ENCODE results near the gene PHLPP1. TPM values are rescaled to one million over a fixed set of nuclear protein-coding genes. Genes with fewer than 3 reads are reported as not detected.
A peak's percentile ranks its signal among the peaks of the same experiment; 100 is the strongest.
"Not testable (repeated sequence)": the region's sequence is repeated elsewhere in the genome, so short reads cannot be mapped to it uniquely, and the experiment has no call there.

PHLPP1 gene
- total RNA-seq, result 18.6 TPM

DNA sequence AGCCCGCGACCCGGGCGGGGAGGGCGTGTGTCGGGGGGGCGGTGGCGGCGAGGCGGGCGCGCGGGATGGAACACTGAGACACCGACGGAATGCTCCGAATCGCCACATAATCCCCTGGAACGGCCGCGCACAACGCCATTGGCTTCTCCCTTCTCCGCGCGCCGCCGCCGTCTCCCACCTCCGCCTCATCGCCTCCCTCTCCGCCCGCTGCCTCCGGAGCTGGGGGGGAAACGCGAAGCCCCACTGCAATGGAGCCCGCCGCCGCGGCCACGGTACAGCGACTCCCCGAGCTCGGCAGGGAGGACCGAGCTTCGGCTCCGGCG, at the start of gene PHLPP1:
Gene PHLPP1 (plus strand): TSS at position 106 of the 323 bp plus-strand sequence. CDS start 143 bp downstream, at position 249.
- DNase-seq (ENCODE audit: low spot score) (no peak), ATAC-seq (no peak)

DNA sequence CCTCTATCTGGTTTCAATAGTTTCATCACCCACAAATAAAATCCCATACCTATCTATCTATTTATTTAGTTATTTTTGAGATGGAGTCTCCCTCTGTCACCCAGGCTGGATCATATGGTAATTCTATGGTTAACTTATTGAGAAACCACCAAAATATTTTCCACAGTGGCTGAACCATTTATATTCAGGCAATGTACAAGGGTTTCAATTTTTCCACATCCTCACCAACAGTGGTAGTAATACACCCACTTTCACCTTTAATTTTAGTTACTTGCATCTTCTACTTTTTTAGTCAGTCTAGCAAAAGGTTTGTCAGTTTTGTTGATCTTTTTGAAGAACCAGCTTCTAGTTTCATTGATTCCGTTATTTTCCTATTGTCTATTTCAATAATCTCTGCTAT, 46.1 kb upstream of the PHLPP1 start:
- DNase-seq (ENCODE audit: low spot score) (no peak), ATAC-seq (no peak)

- ATAC-seq (no peak), DNase-seq (ENCODE audit: low spot score) (no peak)
Measured at GRCh38 chr18:62670573-62670972, 44.8 kb upstream of the PHLPP1 start.

GRCh38 chr18:62672600-62672999, 42.7 kb upstream of the PHLPP1 start:
- no peak for DNase-seq (ENCODE audit: low spot score)
- ATAC-seq, result no peak

- DNase-seq (ENCODE audit: low spot score) (no peak), ATAC-seq (no peak)
Measured at GRCh38 chr18:62678847-62679485, 36.4 kb upstream of the PHLPP1 start.

DNA sequence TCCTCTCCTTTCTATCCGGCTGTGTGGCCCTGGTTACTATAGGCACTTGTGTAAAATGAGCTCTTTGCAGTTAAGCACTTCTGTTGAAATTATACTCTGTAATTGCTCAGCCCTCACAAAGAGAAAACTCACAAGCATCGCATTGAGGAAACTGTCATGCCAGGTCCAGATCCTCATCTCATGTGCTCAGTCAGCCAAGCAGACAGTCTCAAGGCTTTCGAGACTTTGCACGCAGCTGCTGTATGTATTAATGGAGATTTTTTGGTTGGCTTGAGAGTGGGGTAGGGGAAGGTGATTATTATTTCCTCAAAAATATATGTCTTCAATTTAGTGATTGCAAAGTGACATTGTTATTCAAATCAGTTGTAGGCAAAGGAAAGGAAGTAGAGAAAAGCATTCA, 33.0 kb upstream of the PHLPP1 start:
- DNase-seq (ENCODE audit: low spot score), result no peak
- ATAC-seq, result no peak

DNA sequence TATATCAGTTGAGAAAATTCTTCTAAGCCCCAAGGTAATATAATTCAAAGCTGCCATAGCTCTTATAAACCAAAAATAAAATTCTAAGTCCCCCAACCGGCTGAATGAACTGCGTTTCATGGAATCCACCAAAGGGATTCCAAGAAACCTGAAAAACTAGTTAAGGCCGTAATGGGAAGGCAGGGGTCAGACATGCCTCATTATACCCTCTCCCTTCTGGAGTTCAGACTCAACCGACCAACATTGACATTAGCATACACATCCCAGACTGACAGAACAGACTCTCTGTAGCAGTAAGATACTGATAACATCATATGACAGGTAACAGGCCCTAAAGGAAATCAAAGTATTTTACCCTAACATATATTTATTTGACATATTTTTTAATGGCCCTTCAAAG, 31.4 kb upstream of the PHLPP1 start:
- DNase-seq (ENCODE audit: low spot score) (no peak), ATAC-seq (no peak)

- ATAC-seq, result no peak
Measured at GRCh38 chr18:62688743-62689317, 26.5 kb upstream of the PHLPP1 start.

DNA sequence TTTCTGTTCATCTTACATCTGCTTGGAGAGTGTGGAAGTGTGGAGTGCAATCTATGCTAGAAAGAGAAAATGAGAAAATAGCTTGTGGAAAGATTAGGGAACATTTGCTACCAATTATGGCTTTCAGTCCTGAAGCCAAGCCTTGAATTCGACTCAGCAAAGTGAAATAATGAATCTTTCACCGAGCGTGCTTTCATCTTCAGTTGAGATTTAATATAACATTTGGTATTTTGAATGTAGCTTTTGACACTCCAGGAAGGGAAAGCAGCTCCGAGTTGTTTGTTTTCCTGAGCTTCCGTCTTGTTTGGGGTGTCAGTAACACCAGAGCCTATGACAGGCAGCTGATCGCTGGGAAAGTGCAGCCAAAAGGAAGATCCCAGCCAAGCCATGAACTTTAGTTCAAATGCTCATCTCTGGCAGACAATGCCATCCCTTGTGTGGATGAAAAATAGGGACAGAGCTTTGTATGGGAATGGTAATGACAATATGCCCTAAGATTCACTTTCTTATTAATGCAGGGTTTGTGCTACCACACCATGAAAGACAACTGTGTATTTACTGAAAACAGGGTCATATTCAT, 25.0 kb upstream of the PHLPP1 start:
- DNase-seq (ENCODE audit: low spot score), result no peak
- ATAC-seq, result no peak

More at GRCh38 chr18:62688743-62689317, 26.5 kb upstream of the PHLPP1 start:
- DNase-seq (ENCODE audit: low spot score), result no peak

DNA sequence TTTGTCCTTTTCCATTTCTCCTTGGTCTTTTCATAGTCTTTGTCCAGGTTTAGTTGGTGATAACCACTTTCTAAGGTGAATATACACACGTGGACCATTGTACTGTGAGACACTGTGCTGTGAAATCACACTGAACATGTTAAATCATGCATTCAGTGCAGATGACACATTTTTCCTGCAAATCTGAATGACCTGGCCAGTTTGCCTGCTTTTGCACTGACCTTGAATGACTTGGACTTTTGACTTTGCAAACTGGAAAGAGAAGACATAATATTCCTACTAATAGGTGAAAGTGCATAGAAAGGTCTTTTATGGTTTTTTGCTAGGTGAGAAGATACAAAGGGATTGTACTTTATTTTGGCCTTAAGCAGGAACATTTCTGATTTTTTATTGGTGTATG, 21.7 kb upstream of the PHLPP1 start:
- no peak for DNase-seq (ENCODE audit: low spot score)
- ATAC-seq, result peak; percentile 82

- DNase-seq (ENCODE audit: low spot score) (no peak), ATAC-seq (peak; percentile 75)
Measured at GRCh38 chr18:62697636-62698035, 17.7 kb upstream of the PHLPP1 start.

GRCh38 chr18:62702259-62702658, 13.1 kb upstream of the PHLPP1 start:
- no peak for ATAC-seq
- DNase-seq (ENCODE audit: low spot score), result no peak

GRCh38 chr18:62706879-62707278, 8.5 kb upstream of the PHLPP1 start:
- not testable (repeated sequence) for ATAC-seq; DNase-seq (ENCODE audit: low spot score)

DNA sequence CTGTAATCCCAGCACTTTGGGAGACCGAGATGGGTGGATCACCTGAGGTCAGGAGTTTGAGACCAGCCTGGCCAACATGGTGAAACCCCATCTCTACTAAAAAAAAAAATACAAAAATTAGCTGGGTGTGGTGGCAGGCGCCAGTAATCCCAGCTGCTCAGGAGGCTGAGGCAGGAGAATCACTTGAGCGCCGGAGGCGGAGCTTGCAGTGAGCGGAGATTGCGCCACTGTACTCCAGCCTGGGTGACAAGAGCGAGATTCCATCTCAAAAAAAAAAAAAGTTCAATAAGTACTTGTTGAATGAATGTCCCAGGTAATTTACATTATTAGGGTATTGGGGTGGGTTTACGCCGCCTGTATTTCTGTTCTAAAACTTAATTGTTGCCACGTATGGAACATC, 5.4 kb upstream of the PHLPP1 start:
- DNase-seq (ENCODE audit: low spot score); ATAC-seq: not testable (repeated sequence)

DNA sequence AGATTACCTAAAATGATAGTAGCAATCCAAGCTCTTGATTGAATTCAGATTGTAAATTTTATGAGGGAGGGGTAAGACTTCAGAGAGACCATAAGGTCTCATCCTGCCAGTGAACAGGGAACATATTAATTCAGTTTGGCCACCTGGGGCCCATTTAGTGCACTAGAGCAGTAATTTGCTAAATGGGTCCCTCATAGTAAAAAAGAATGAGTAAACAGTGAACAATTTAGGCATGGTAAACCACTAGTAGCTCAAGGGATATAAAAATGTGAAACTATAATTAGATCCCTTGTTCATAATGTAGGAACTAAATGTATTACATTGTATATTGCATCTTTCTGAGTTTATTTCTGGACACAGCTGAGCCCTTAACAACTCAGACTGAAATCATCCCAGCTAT, 4.9 kb upstream of the PHLPP1 start:
- no peak for ATAC-seq
- no peak for DNase-seq (ENCODE audit: low spot score)

DNA sequence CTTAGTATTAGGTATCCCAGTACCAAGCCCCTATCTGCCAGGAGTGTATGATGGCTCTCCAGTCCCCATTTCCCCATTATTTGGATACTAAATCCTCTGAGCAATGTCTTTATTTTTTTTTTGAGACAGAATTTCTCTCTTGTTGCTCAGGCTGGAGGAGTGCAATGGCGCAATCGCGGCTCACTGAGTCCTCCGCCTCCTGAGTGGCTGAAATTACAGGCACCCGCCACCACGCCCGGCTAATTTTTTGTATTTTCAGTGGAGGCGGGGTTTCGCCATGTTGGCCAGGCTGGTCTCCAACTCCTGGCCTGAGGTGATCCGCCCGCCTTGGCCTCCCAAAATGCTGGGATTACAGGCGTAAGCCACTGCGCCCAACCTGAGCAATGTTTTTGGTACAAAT, 3.6 kb upstream of the PHLPP1 start:
- DNase-seq (ENCODE audit: low spot score) (no peak), ATAC-seq (no peak)

DNA sequence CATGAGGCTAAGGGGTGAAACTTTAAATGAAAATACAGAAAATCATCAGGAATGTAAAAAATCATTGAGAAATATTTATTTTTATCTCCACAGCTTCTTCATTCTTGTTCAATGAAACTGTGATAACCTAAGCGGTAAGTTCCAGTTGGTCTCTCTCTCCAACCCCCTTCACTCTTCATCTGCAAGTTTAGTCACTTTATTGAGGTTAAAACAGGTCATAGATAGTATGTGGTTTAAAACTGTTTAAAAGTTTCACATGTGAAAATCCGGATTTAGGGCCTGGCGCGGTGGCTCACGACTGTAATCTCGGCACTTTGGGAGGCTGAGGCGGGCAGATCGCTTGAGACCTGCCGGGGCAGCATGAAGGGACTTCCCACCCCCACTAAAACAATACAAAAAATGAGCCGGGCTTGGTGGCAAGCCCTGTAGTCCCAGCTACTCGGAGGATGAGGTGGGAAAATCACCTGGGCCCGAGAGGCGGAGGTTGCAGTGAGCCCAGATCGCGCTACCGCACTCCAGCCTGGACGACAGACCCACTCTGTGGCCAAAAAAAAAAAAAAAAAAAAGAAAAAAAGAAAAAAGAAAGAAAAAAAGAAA, 1.6 kb upstream of the PHLPP1 start:
- no peak for DNase-seq (ENCODE audit: low spot score)
- no peak for ATAC-seq

DNA sequence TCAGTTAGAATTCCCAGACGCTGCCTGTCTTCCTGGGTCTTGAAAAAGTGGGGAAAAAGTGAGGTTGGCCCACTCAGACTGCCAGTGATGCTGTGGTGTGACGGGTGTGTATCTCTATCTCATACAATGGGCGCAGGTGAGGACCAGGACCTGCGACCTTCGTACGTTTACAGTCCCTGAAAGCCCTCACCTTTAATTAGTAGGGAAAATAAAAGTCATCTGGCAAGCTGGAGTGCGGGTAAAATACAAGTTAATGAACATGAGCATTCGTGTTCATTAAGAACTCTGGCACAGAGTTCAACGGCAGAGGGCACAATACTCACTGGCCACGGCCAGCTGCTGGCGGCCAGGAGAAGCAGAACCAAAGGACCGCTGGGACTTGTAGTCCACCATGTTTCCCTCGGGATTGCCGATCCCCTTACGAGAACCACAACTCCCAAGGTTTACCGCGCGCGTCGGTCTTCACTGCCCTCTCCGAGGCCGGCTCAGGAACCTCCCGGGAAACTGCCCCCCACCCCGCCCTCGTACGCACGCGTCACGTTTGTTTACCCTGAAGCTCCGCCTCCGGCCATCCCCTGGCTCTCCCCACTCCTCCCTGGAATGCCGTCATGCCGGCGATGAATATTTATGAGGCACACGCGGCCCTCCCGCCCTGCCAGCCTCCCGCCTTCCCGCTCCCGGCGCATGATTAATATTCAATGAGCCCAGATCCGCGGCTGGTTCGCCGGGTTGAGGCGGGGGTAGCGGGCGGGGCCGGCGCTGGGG, 488 bp upstream of the PHLPP1 start:
- peak; percentile 85 for ATAC-seq
- DNase-seq (ENCODE audit: low spot score), result peak; percentile 100

GRCh38 chr18:62715759-62716615, 646 bp downstream of the PHLPP1 start:
- DNase-seq (ENCODE audit: low spot score), result peak; percentile 66
- ATAC-seq, result peak; percentile 1

DNA sequence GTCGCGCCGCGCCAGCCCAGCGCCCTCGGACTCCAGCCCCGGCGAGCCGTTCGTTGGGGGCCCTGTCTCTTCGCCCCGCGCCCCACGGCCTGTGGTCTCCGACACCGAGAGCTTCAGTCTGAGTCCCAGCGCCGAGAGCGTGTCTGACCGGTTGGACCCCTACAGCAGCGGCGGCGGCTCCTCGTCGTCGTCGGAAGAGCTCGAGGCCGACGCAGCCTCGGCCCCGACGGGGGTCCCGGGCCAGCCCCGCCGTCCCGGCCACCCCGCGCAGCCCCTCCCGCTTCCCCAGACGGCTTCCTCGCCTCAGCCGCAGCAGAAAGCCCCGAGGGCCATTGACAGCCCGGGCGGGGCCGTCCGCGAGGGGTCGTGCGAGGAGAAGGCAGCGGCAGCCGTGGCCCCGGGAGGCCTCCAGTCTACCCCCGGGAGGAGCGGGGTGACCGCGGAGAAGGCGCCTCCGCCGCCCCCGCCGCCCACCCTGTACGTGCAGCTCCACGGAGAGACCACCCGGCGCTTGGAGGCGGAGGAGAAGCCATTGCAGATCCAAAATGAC, 1.4 kb downstream of the PHLPP1 start:
- ATAC-seq (peak; percentile 25), DNase-seq (ENCODE audit: low spot score) (peak; percentile 69)

Measured in left lobe of liver (tissue), 2 donors.